Measurements from ENCODE around the gene PSTPIP1.

PSTPIP1 gene

GRCh38 chr15:77004189-77004588 lies 9.3 kb downstream of the PSTPIP1 start:
- H3K4me3 ChIP-seq (ENCODE audit: low read depth, low read length), result no peak overlapping the region
- DNase-seq (ENCODE audit: low read depth), result no peak
- TF ChIP-seq, protein P1, sequence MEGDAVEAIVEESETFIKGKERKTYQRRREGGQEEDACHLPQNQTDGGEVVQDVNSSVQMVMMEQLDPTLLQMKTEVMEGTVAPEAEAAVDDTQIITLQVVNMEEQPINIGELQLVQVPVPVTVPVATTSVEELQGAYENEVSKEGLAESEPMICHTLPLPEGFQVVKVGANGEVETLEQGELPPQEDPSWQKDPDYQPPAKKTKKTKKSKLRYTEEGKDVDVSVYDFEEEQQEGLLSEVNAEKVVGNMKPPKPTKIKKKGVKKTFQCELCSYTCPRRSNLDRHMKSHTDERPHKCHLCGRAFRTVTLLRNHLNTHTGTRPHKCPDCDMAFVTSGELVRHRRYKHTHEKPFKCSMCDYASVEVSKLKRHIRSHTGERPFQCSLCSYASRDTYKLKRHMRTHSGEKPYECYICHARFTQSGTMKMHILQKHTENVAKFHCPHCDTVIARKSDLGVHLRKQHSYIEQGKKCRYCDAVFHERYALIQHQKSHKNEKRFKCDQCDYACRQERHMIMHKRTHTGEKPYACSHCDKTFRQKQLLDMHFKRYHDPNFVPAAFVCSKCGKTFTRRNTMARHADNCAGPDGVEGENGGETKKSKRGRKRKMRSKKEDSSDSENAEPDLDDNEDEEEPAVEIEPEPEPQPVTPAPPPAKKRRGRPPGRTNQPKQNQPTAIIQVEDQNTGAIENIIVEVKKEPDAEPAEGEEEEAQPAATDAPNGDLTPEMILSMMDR (IDR thresholded peaks at IDR 0.05; ENCODE audit: control insufficient read depth, extremely low read depth, insufficient read depth), result no peak

DNA sequence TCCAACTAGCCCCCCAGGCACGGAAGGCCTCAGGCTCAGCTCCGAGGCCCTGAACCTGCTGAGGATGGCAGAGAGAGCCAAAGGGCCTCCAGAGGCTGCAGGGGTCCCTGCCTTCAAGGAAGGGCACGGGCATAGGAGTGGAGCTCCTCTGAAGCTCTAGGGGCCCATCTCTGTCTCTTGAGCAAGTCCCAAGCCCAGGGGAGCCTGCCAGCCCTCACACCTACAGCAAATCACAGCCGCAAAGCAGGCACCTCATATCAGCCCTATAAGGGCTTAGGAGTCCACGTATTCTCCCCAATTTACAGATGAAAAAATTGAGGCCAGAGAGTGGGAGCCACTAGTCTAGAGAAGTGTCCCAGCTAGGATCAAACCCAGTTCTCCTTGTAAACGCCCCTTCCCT lies 14.2 kb downstream of the PSTPIP1 start:
- no peak for DNase-seq (ENCODE audit: low read depth)
- TF ChIP-seq, protein P1 (IDR thresholded peaks at IDR 0.05; ENCODE audit: control insufficient read depth, extremely low read depth, insufficient read depth), result no peak
- no peak overlapping the region for H3K4me3 ChIP-seq (ENCODE audit: low read depth, low read length)

GRCh38 chr15:77009646-77010311 lies 14.9 kb downstream of the PSTPIP1 start:
- H3K4me3 ChIP-seq (ENCODE audit: low read depth, low read length), result no peak overlapping the region
- TF ChIP-seq, protein P1 (IDR thresholded peaks at IDR 0.05; ENCODE audit: control insufficient read depth, extremely low read depth, insufficient read depth), result no peak
- DNase-seq (ENCODE audit: low read depth), result no peak

DNA sequence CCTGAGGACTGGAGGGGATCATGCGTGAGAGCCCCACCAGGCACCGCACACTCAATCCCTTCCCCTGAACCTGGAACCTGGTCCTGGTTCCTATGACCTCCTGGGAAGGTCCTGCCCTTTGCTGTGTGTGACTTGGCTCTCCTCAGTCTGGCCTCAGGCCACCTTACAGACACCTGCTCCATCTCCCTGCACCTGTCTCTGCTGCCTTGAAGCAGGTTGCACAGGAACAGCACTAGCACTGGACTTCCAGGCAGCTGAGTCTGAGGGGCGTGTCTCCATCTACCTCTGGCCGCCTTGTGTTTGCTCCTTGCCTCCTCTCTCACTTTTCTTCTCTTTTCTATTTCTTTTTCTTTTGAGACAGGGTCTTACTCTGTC lies 15.4 kb downstream of the PSTPIP1 start:
- TF ChIP-seq, protein P1 (IDR thresholded peaks at IDR 0.05; ENCODE audit: control insufficient read depth, extremely low read depth, insufficient read depth), result no peak
- H3K4me3 ChIP-seq (ENCODE audit: low read depth, low read length), result no peak overlapping the region
- DNase-seq (ENCODE audit: low read depth), result peak; percentile 85

DNA sequence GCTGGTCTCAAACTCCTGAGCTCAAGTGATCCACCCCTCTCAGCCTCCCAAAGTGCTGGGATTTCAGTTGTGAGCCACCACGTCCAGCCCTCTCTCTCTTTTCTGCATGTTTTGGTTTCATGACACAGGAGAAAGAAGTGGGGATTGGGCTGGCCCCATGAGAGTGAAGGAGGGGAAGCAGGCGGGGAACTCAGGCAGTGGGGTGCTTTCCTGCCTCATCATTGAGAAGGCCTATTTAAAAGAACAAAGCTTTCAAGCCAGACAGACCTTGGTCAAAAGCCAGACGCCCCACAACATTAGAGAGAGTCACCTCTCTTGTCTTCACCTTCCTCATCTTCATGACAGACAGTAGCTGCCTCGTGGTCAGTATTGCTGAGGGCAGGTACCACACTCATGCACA lies 15.9 kb downstream of the PSTPIP1 start:
- TF ChIP-seq, protein P1 (IDR thresholded peaks at IDR 0.05; ENCODE audit: control insufficient read depth, extremely low read depth, insufficient read depth), result no peak
- no peak overlapping the region for H3K4me3 ChIP-seq (ENCODE audit: low read depth, low read length)
- DNase-seq (ENCODE audit: low read depth), result no peak

DNA sequence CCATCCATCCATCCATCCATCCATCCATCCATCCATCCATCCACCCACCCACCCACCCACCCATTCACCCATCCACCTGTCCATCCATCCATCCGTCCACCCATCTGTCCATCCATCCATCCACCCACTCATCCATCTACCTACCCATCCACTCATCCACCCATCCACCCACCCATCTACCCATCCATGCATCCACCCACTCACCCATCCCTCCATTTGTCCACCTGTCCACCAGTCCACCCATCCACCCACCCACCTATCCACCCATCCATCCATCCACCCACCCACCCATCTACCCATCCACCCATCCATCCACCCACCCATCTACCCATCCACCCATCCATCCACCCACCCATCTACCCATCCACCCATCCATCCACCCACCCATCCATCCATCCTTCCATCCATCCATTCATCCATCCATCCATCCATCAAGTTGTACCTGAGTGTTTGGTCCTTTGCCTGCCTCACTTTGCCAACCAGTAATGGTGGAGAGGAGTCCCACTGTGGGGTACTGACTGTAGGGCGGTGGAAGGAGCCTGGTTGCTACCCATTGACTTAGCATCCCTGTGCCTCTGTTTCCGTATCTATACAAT lies 17.3 kb downstream of the PSTPIP1 start:
- TF ChIP-seq, protein P1 (IDR thresholded peaks at IDR 0.05; ENCODE audit: control insufficient read depth, extremely low read depth, insufficient read depth), result no peak
- no peak overlapping the region for H3K4me3 ChIP-seq (ENCODE audit: low read depth, low read length)
- DNase-seq (ENCODE audit: low read depth), result no peak

- no peak for DNase-seq (ENCODE audit: low read depth)
- no peak overlapping the region for H3K4me3 ChIP-seq (ENCODE audit: low read depth, low read length)
- TF ChIP-seq, protein P1 (IDR thresholded peaks at IDR 0.05; ENCODE audit: control insufficient read depth, extremely low read depth, insufficient read depth), result no peak
Measured at GRCh38 chr15:77012868-77013267, 17.9 kb downstream of the PSTPIP1 start.

All from LNCaP clone FGC (cell line).